ENCODE data around the gene XAGE3.
"Not testable (repeated sequence)": the region's sequence is repeated elsewhere in the genome, so short reads cannot be mapped to it uniquely, and the experiment has no call there.

The XAGE3 gene

GRCh38 chrX:52843619-52844018, 24.3 kb downstream of the XAGE3 start:
- DNase-seq (ENCODE audit: low read depth in 2 of 2) = not testable (repeated sequence)

GRCh38 chrX:52839137-52839536, 28.7 kb downstream of the XAGE3 start:
- DNase-seq (ENCODE audit: low read depth in 2 of 2) = no peak

GRCh38 chrX:52830551-52830950, 37.3 kb downstream of the XAGE3 start:
- no peak for DNase-seq (ENCODE audit: low read depth in 2 of 2)

DNA sequence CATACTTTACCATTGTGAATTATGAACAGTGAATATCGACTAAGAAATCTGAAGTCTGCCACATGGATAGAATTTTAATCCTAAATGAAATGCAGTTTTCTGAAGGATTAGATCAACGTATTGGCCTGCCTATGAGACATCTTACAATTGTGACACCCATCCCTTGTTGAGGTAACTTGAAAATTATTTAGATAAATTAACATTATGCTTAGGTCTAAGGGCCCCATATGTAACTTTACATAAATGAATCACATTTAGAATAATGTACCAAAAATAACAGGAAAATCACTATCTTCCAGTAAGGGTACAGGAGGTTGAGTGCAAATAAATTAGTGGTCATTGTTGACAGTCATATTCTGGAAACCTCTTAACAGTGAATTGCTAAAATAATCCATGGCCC, 43.3 kb downstream of the XAGE3 start:
- no peak for DNase-seq (ENCODE audit: low read depth in 2 of 2)

- no peak for DNase-seq (ENCODE audit: low read depth in 2 of 2)
These were observed 46.7 kb downstream of the XAGE3 start for GRCh38 chrX:52821079-52821760.

GRCh38 chrX:52819788-52820187, 48.1 kb downstream of the XAGE3 start:
- DNase-seq (ENCODE audit: low read depth in 2 of 2) = no peak
